K562 (cell line): ENCODE results near the gene PPFIA3. TPM values are rescaled to one million over a fixed set of nuclear protein-coding genes. Genes with fewer than 3 reads are reported as not detected.

Source experiments
- HNRNPUL1 ChIP-seq: fragments of 200-400 bp; formaldehyde crosslinking; IDR thresholded peaks from 2 replicates; pipeline ENCODE4 v1.6.1; 2017; ENCODE audit warnings: low read length
- L3MBTL2 ChIP-seq: fragments of 450-650 bp; IDR thresholded peaks from 2 replicates; pipeline ENCODE4 v1.6.1; 2016; ENCODE audit warnings: mild to moderate bottlenecking, moderate library complexity
- SMARCB1 ChIP-seq: IDR thresholded peaks from 2 replicates; pipeline ENCODE4 v1.6.1; 2011; ENCODE audit warnings: improper control_type of control experiment, low read depth; ENCODE audit not compliant: insufficient read length
- YY1 ChIP-seq, 3 experiments: IDR thresholded peaks; 2 replicates each; pipeline ENCODE4 v1.6.1; 2011; ENCODE audit warnings: low read length in 2 of 3, mild to moderate bottlenecking in 2 of 3, moderate library complexity in 2 of 3, borderline replicate concordance in 1 of 3, control low read depth in 1 of 3, low read depth in 1 of 3; ENCODE audit not compliant: insufficient read depth in 3 of 3, insufficient replicate concordance in 2 of 3, control insufficient read depth in 1 of 3, insufficient read length in 1 of 3; ENCODE audit errors: extremely low read depth in 1 of 3
- ZNF584 ChIP-seq: fragments of 200-800 bp; sonication (Bioruptor generic); IDR thresholded peaks from 2 replicates; pipeline ENCODE4 v1.6.1; 2016; ENCODE audit warnings: low read depth, mild to moderate bottlenecking, missing genetic modification characterization, missing compliant biosample characterization
- ZNF780A ChIP-seq: fragments of 250-450 bp; sonication (Bioruptor Pico); IDR thresholded peaks from 2 replicates; pipeline ENCODE4 v1.5.0; 2021; ENCODE audit warnings: mild to moderate bottlenecking
- polyA plus RNA-seq, 8 experiments: library from polyadenylated mRNA; depleted of rRNA in 4 of 8; stranded (reverse) in 5 of 8; unstranded in 3 of 8; fragments of >200 nt; fragmentation: Nextera tagmentation in 2 of 8; fragmentation: Illumina TruSeq in 1 of 8; extraction: Ambion mirVana in 2 of 8; extraction: Trizol in 1 of 8; gene quantifications; 2 replicates each; pipeline versions ENCODE4 v1.2.1 to v1.2.3, GENCODE V29; 2011 to 2014; ENCODE audit warnings: inconsistent platforms in 1 of 8, missing spikeins in 1 of 8
- total RNA-seq, 7 experiments: library from RNA; depleted of rRNA in 6 of 7; stranded (reverse); fragments of >200 nt in 6 of 7; fragmentation: Illumina TruSeq in 2 of 7; extraction: Trizol in 2 of 7; gene quantifications; 2 replicates each; pipeline versions ENCODE4 v1.2.1 to v1.2.3, GENCODE V29; 2011 to 2021; ENCODE audit warnings: low replicate concordance in 1 of 7
- TF ChIP-seq, protein P1 (sequence below): sonication (generic); formaldehyde crosslinking; IDR thresholded peaks from 2 replicates; pipeline ENCODE4 v1.8.0; 2022; ENCODE audit warnings: missing genetic modification reagents, mild to moderate bottlenecking, moderate library complexity, borderline replicate concordance

Gene PPFIA3
- total and polyA plus RNA-seq, 9 of the 15 experiments (the other 6 are each of a cell fraction or from before 2014, with no cell fraction given), result 0.10 to 53.0 (median 17.6) TPM

DNA sequence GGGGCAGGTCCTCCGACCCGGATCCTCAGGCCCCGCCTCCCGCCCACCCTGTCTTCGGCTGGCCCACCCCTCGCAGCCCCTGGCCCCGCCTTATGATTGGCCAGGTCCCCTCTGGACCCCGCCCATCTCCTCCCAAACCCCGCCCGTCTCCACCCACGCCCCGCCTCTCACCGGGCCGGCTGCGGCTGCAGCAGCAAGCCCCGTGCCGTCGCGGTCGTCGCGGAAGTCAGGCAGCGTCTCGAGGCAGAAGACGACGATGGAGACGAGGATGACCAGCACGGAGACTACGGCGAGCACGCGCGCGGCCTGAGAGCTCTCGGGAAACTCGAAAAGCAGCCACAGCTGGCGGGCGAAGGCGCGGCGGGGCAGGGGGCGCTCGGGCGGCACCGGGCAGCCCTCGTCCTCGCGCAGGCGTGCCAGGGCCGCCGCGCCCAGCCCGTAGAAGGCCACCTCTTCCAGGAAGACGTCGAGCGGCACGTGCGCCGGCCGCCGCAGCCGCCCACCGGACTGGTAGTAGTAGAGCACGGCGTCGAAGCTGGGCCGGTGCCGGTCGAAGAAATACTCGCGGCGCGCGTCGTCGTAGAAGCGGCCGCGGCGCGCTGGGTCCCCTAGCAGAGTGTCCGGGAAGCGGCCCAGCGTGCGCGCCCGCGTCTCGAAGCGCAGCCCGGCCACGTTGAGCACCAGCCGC is 47.3 kb upstream of the PPFIA3 start (continued):
- TF ChIP-seq HNRNPUL1 (no peak), ZNF584 (CRISPR knock-in tag) (no peak), SMARCB1 (no peak), YY1 (IDR thresholded peaks at IDR 0.05; ENCODE audit: borderline replicate concordance in 1 of 3, control insufficient read depth in 1 of 3, extremely low read depth in 1 of 3, insufficient read depth in 3 of 3, insufficient read length in 1 of 3, insufficient replicate concordance in 2 of 3, low read depth in 1 of 3, low read length in 2 of 3) (no peak), L3MBTL2 (peak; percentile 86), ZNF780A (CRISPR knock-in tag) (no peak)
- TF ChIP-seq, protein P1, sequence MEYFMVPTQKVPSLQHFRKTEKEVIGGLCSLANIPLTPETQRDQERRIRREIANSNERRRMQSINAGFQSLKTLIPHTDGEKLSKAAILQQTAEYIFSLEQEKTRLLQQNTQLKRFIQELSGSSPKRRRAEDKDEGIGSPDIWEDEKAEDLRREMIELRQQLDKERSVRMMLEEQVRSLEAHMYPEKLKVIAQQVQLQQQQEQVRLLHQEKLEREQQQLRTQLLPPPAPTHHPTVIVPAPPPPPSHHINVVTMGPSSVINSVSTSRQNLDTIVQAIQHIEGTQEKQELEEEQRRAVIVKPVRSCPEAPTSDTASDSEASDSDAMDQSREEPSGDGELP (CRISPR knock-in tag), result peak; percentile 40; the same call in 1 of the 2 replicates
